ENCODE measurements around the gene FEM1A.
"Not testable (repeated sequence)": the region's sequence is repeated elsewhere in the genome, so short reads cannot be mapped to it uniquely, and the experiment has no call there.

The FEM1A gene

GRCh38 chr19:4811328-4812131 lies 20.0 kb downstream of the FEM1A start:
- peak; percentile 73 for DNase-seq (ENCODE audit: low read depth)

GRCh38 chr19:4814625-4815425 lies 23.3 kb downstream of the FEM1A start:
- no peak for DNase-seq (ENCODE audit: low read depth)

GRCh38 chr19:4815426-4816201 lies 24.1 kb downstream of the FEM1A start:
- DNase-seq (ENCODE audit: low read depth), result peak; percentile 48

GRCh38 chr19:4816202-4816949 lies 24.8 kb downstream of the FEM1A start:
- no peak for DNase-seq (ENCODE audit: low read depth)

GRCh38 chr19:4816950-4817278 lies 25.4 kb downstream of the FEM1A start:
- DNase-seq (ENCODE audit: low read depth), result no peak

GRCh38 chr19:4817467-4818277 lies 26.1 kb downstream of the FEM1A start:
- DNase-seq (ENCODE audit: low read depth), result no peak

GRCh38 chr19:4821265-4821664 lies 29.7 kb downstream of the FEM1A start:
- no peak for DNase-seq (ENCODE audit: low read depth)

- DNase-seq (ENCODE audit: low read depth), result not testable (repeated sequence)
Observed at GRCh38 chr19:4822354-4822753, 30.8 kb downstream of the FEM1A start.

- no peak for DNase-seq (ENCODE audit: low read depth)
Observed at GRCh38 chr19:4823577-4823976, 32.0 kb downstream of the FEM1A start.

GRCh38 chr19:4829001-4829712 lies 37.6 kb downstream of the FEM1A start:
- DNase-seq (ENCODE audit: low read depth), result no peak

GRCh38 chr19:4830332-4830731 lies 38.8 kb downstream of the FEM1A start:
- no peak for DNase-seq (ENCODE audit: low read depth)

- no peak for DNase-seq (ENCODE audit: low read depth)
Observed at GRCh38 chr19:4830768-4831265, 39.3 kb downstream of the FEM1A start.

GRCh38 chr19:4831304-4831978 lies 39.9 kb downstream of the FEM1A start, which contains the start of gene TICAM1:
Gene TICAM1 (minus strand): TSS chr19:4831712. CDS start chr19:4818377, 13,335 bp downstream.
- peak; percentile 65 for DNase-seq (ENCODE audit: low read depth)

- not testable (repeated sequence) for DNase-seq (ENCODE audit: low read depth)
Observed at GRCh38 chr19:4831979-4832340, 40.4 kb downstream of the FEM1A start.

GRCh38 chr19:4832776-4833175 lies 41.2 kb downstream of the FEM1A start:
- DNase-seq (ENCODE audit: low read depth), result no peak

GRCh38 chr19:4839192-4839591 lies 47.7 kb downstream of the FEM1A start:
- no peak for DNase-seq (ENCODE audit: low read depth)

GRCh38 chr19:4843647-4843965 lies 52.1 kb downstream of the FEM1A start:
- DNase-seq (ENCODE audit: low read depth), result no peak

GRCh38 chr19:4844348-4845179 lies 53.0 kb downstream of the FEM1A start:
- no peak for DNase-seq (ENCODE audit: low read depth)

GRCh38 chr19:4845975-4846374 lies 54.4 kb downstream of the FEM1A start:
- DNase-seq (ENCODE audit: low read depth), result not testable (repeated sequence)
